Measurements from ENCODE around the gene PTBP1. TPM values are rescaled to one million over a fixed set of nuclear protein-coding genes. Genes with fewer than 3 reads are reported as not detected.

Gene PTBP1
- total RNA-seq, 4 donors from 2014 or later = 45.0 to 278 (median 106) TPM

- intact Hi-C loops (cut with DNase I; ENCODE audit: low total_unique reads) = no loop called here
- TF ChIP-seq POLR2A (IDR thresholded peaks at IDR 0.05) = no peak
- no peak for TF ChIP-seq CTCF (IDR thresholded peaks at IDR 0.05)
- no peaks in the 10 kb centered on the region for H3K27me3 ChIP-seq
- peaks cover 0 to 9% of the 10 kb centered on the region in 2 donors for H3K9me3 ChIP-seq
- no peak overlapping the region for H3K27ac ChIP-seq
- no peaks in the 10 kb centered on the region for H3K36me3 ChIP-seq
- no peak overlapping the region for H3K4me3 ChIP-seq
- no peak for DNase-seq
- no peaks in the 10 kb centered on the region for H3K4me1 ChIP-seq
Measured at GRCh38 chr19:751501-752341, 45.5 kb upstream of the PTBP1 start.

GRCh38 chr19:752652-753517 is 44.4 kb upstream of the PTBP1 start:
- Histone ChIP-seq H3K27me3 (no peaks in the 10 kb centered on the region), H3K27ac (peak overlapping the region; percentile 3 to 70), H3K9me3 (peaks cover 0 to 2% of the 10 kb centered on the region in 2 donors), H3K4me1 (no peaks in the 10 kb centered on the region), H3K4me3 (no peak overlapping the region), H3K36me3 (no peaks in the 10 kb centered on the region)
- intact Hi-C loops (cut with DNase I; ENCODE audit: low total_unique reads) = no loop called here
- DNase-seq = peak in 1 of 2 donors; percentile 65
- TF ChIP-seq POLR2A (IDR thresholded peaks at IDR 0.05) (no peak), CTCF (IDR thresholded peaks at IDR 0.05) (no peak)

GRCh38 chr19:754530-754929 is 42.7 kb upstream of the PTBP1 start:
- no peak overlapping the region for H3K27ac ChIP-seq
- TF ChIP-seq CTCF (IDR thresholded peaks at IDR 0.05) (no peak), POLR2A (IDR thresholded peaks at IDR 0.05) (no peak)

GRCh38 chr19:755063-755462 is 42.2 kb upstream of the PTBP1 start:
- no peaks in the 10 kb centered on the region for H3K27me3 ChIP-seq
- no peak for DNase-seq
- H3K36me3 ChIP-seq = no peaks in the 10 kb centered on the region
- H3K27ac ChIP-seq = no peak overlapping the region
- H3K4me1 ChIP-seq = no peaks in the 10 kb centered on the region
- intact Hi-C loops (cut with DNase I; ENCODE audit: low total_unique reads) = no loop called here
- peaks cover 0 to 9% of the 10 kb centered on the region in 2 donors for H3K9me3 ChIP-seq
- no peak for TF ChIP-seq POLR2A (IDR thresholded peaks at IDR 0.05)
- no peak for TF ChIP-seq CTCF (IDR thresholded peaks at IDR 0.05)
- no peak overlapping the region for H3K4me3 ChIP-seq

More at GRCh38 chr19:754530-754929, 42.7 kb upstream of the PTBP1 start:
- Histone ChIP-seq H3K36me3 (no peaks in the 10 kb centered on the region), H3K27me3 (no peaks in the 10 kb centered on the region), H3K9me3 (peaks cover 0 to 9% of the 10 kb centered on the region in 2 donors), H3K4me3 (no peak overlapping the region), H3K4me1 (no peaks in the 10 kb centered on the region)
- no peak for DNase-seq
- intact Hi-C loops (cut with DNase I; ENCODE audit: low total_unique reads) = no loop called here

GRCh38 chr19:756236-756635 is 41.0 kb upstream of the PTBP1 start:
- H3K27me3 ChIP-seq = no peaks in the 10 kb centered on the region

More at GRCh38 chr19:756236-756635, 41.0 kb upstream of the PTBP1 start:
- no peak for DNase-seq
- H3K27ac ChIP-seq = no peak overlapping the region
- H3K9me3 ChIP-seq = peaks cover 0 to 9% of the 10 kb centered on the region in 2 donors
- intact Hi-C loops (cut with DNase I; ENCODE audit: low total_unique reads) = no loop called here
- H3K4me1 ChIP-seq = no peaks in the 10 kb centered on the region
- no peak overlapping the region for H3K4me3 ChIP-seq
- H3K36me3 ChIP-seq = no peaks in the 10 kb centered on the region
- TF ChIP-seq POLR2A (IDR thresholded peaks at IDR 0.05) (no peak), CTCF (IDR thresholded peaks at IDR 0.05) (no peak)
